Peyer's patch (tissue), 4 donors: ENCODE measurements around the gene WNT8A.

Experiments
- CTCF ChIP-seq, 6 experiments: fragments of 450-650 bp in 4 of 6; fragments of 200-600 bp in 2 of 6; sonication (generic) in 1 of 6; IDR thresholded peaks; one replicate each; pipeline ENCODE4 v1.5.1; 2017 to 2019; ENCODE audit warnings: antibody characterized with exemption in 6 of 6, mild to moderate bottlenecking in 3 of 6, moderate library complexity in 1 of 6
- POLR2A ChIP-seq, 2 donors: fragments of 450-650 bp; IDR thresholded peaks; one replicate each; pipeline ENCODE4 v1.5.1; 2017; ENCODE audit warnings: antibody characterized with exemption in 2 of 2, mild to moderate bottlenecking in 2 of 2, moderate library complexity in 2 of 2

GRCh38 chr5:138064526-138064925 lies 19.3 kb upstream of the WNT8A start:
- TF ChIP-seq CTCF (IDR thresholded peaks at IDR 0.05) = no peak
- no peak for TF ChIP-seq POLR2A (IDR thresholded peaks at IDR 0.05)
